IPS DF 6.9 (cell line): Measurements from ENCODE around the gene F5.

Source experiments
- DNase-seq: peaks from one replicate; pipeline ENCODE4 v3.0.0-alpha.2; 2013; ENCODE audit warnings: low read depth, low spot score
- H3K27ac ChIP-seq: one replicate; pipeline ENCODE4 v1.5.1; 2013; ENCODE audit warnings: low read length, control low read depth
- H3K27me3 ChIP-seq: 2 replicates; pipeline ENCODE4 v1.6.1; 2013; ENCODE audit warnings: mild to moderate bottlenecking, low read length; ENCODE audit not compliant: control insufficient read depth, insufficient read depth
- H3K36me3 ChIP-seq: 2 replicates; pipeline ENCODE4 v1.6.1; 2013; ENCODE audit warnings: low read length; ENCODE audit not compliant: control insufficient read depth, insufficient read depth
- H3K4me1 ChIP-seq: 2 replicates; pipeline ENCODE4 v1.6.1; 2013; ENCODE audit warnings: low read length; ENCODE audit not compliant: control insufficient read depth, insufficient read depth
- H3K4me3 ChIP-seq: 2 replicates; pipeline ENCODE4 v1.5.1; 2013; ENCODE audit warnings: mild to moderate bottlenecking, low read length
- H3K9me3 ChIP-seq: 2 replicates; pipeline ENCODE4 v1.6.1; 2013; ENCODE audit warnings: low read length, inconsistent platforms; ENCODE audit not compliant: control insufficient read depth, insufficient read depth
- WGBS: extraction: QIAGEN DNeasy Blood & Tissue Kit; methylation state at CpG from one replicate; pipeline ENCODE4 v1.1.7; 2013; ENCODE audit warnings: mixed read lengths, missing lambda C conversion rate; ENCODE audit not compliant: insufficient read length, insufficient coverage; 5-methylcytosine and 5-hydroxymethylcytosine counted together

The F5 gene

GRCh38 chr1:169586395-169587255 lies at the start of gene F5:
F5 (minus strand) TSS chr1:169586481; CDS start chr1:169586386, 95 bp downstream.
- peak; percentile 52 for DNase-seq
- Histone ChIP-seq H3K4me1 (no peaks in the 10 kb centered on the region; the same call in 1 of the 2 replicates), H3K27ac (no peak within 1 kb of the TSS), H3K9me3 (no peaks in the 10 kb centered on the region), H3K36me3 (no peaks in the 10 kb centered on the region), H3K27me3 (no peaks in the 10 kb centered on the region), H3K4me3 (no peak within 1 kb of the TSS)
- WGBS, result no CpG with 5 or more reads among the region's 15 CpGs

- Histone ChIP-seq H3K27me3 (no peaks in the 10 kb centered on the region), H3K9me3 (no peaks in the 10 kb centered on the region), H3K27ac (no peak overlapping the region), H3K4me1 (no peaks in the 10 kb centered on the region), H3K4me3 (no peak overlapping the region), H3K36me3 (no peaks in the 10 kb centered on the region)
- no CpG with 5 or more reads among the region's 1 CpG for WGBS
- no peak for DNase-seq
These were observed 48.6 kb upstream of the F5 start for GRCh38 chr1:169634877-169635276.

GRCh38 chr1:169634145-169634544 lies 47.9 kb upstream of the F5 start:
- H3K27ac ChIP-seq, result no peak overlapping the region
- no peaks in the 10 kb centered on the region for H3K4me1 ChIP-seq
- WGBS, result no CpG with 5 or more reads among the region's 1 CpG

DNA sequence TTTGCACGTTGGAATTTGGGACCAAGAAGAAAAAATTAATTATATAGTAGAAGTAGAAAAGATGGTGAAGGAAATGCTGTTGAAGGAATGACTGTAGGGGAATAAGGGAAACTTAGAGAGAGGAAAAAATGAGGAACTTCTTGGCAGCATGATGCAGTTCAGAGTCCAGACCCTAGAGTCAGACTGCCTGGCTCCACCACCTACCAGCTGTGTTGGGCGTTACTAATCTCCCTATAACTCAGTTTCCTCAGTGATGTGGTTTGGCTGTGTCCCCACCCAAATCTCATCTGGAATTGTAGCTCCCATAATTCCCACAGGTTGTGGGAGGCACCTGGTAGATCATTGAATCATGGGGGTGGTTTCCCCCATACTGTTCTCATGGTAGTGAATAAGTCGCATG lies 45.0 kb upstream of the F5 start:
- 100% methylated on average over 1 of the region's 3 CpGs for WGBS
- Histone ChIP-seq H3K36me3 (no peaks in the 10 kb centered on the region), H3K9me3 (no peaks in the 10 kb centered on the region), H3K27me3 (no peaks in the 10 kb centered on the region), H3K27ac (no peak overlapping the region), H3K4me1 (no peaks in the 10 kb centered on the region), H3K4me3 (no peak overlapping the region)
- DNase-seq, result no peak

More at GRCh38 chr1:169634145-169634544, 47.9 kb upstream of the F5 start:
- no peak for DNase-seq
- Histone ChIP-seq H3K9me3 (no peaks in the 10 kb centered on the region), H3K4me3 (no peak overlapping the region), H3K36me3 (no peaks in the 10 kb centered on the region), H3K27me3 (no peaks in the 10 kb centered on the region)

DNA sequence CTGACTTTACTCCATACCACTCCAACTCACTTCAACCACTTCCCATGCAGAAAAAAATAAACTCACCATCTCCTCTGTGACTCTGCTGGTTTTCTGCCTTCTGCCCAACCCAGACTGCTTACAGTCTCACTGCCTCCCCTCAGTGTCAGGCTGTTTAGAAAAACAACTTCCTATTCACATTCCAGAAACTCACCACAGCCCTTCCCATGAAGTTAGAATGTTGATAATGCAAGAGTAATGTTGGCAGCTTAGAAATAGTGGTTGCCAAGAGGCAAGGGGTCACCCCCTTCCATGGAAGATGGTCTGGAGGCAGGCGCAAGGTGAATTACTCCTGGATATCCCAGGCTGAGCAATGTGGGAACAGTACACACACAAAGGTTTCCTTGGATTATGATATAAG lies 43.7 kb upstream of the F5 start, which contains the start of gene SELP:
TSS of gene SELP (minus strand) at position 119 of the 400 bp plus-strand sequence. CDS start at position 69, 50 bp downstream.
- DNase-seq, result no peak
- Histone ChIP-seq H3K27ac (no peak within 1 kb of the TSS), H3K27me3 (no peaks in the 10 kb centered on the region), H3K9me3 (no peaks in the 10 kb centered on the region), H3K4me1 (no peaks in the 10 kb centered on the region), H3K36me3 (no peaks in the 10 kb centered on the region), H3K4me3 (no peak within 1 kb of the TSS)
- no CpG with 5 or more reads among the region's 1 CpG for WGBS

DNA sequence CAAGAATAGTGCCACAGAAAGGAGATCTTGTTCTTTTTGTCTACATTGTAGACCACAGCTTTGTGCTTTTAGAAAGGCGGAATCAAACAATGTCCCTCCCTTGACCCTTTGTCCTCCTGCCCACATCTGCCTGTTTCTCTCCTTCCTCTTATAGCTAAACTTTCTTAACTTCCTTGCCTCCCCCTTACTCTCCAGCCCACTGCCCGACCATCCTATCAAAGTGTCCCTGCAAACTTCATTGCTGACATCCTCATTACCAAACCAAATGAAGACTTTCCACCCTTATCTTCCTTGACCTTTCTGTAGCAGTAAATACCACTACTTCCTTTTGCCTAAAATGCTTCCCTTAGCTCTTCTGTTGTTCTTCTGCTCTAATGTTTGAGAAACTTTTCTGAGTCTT lies 38.6 kb upstream of the F5 start:
- H3K27me3 ChIP-seq, result no peaks in the 10 kb centered on the region
- no peaks in the 10 kb centered on the region for H3K36me3 ChIP-seq
- H3K4me3 ChIP-seq, result no peak overlapping the region
- H3K9me3 ChIP-seq, result no peaks in the 10 kb centered on the region
- no CpG with 5 or more reads among the region's 2 CpGs for WGBS
- DNase-seq, result no peak
- H3K27ac ChIP-seq, result no peak overlapping the region
- H3K4me1 ChIP-seq, result no peaks in the 10 kb centered on the region

DNA sequence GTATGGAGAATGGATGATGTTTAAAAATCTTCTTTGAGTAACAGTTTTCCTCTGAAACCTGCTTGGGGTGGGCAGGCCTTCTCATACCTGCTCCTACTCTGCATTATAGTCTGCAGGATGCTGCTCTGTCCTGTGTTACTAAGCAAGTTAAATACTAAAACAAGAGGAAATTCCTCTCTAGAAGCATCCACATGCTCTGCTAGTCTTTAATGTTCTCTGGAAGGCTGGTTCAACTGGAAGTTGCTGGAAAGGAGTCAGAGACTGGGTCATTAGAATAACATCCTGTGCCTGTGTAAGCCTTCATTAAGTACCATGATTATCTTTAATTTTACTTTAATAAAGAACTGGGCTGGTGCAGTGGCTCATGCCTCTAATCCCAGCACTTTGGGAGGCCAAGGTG lies 37.8 kb upstream of the F5 start:
- no peaks in the 10 kb centered on the region for H3K27me3 ChIP-seq
- no peaks in the 10 kb centered on the region for H3K36me3 ChIP-seq
- no peaks in the 10 kb centered on the region for H3K9me3 ChIP-seq
- DNase-seq, result no peak
- H3K27ac ChIP-seq, result no peak overlapping the region
- no peak overlapping the region for H3K4me3 ChIP-seq
- no peaks in the 10 kb centered on the region for H3K4me1 ChIP-seq

DNA sequence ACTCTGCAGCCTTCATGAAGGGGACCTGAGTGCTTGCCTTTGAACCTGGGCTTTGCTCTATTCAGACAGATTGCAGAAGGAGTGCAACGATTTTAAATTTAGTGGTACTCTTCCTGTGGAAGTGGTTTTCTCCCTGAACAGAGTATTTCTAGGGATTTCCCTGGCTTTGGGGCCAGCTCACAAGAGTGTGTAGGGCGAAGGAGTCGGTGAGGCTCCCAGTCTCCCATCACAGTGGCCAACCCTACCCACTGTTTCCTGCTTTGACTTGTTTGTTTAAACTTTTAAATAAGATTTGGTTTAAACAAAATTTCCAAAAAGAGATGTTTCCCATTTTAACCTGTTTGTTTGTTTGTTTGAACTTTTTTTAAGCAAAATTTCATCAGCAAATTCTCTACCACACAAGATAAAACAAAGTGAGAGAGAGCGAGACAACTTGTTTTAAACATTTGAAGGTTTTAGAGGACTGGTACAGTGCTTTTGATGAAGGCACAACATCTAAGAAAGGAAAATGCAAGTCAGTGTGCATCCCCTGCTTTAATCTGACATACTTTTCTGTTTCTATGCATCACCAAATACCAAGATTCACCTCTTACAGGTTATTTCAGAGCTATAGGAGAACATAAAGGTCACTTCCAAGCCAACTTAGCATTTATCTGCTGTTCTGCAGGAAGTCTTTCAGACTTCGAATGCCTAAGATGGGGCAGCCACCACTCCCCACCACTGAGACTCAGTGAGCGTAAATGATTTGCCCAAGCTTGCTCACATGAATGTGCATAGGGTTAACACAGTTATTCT lies 37.0 kb upstream of the F5 start:
- no peak for DNase-seq
- Histone ChIP-seq H3K27me3 (no peaks in the 10 kb centered on the region), H3K27ac (no peak overlapping the region), H3K4me3 (no peak overlapping the region), H3K36me3 (no peaks in the 10 kb centered on the region), H3K4me1 (no peaks in the 10 kb centered on the region), H3K9me3 (no peaks in the 10 kb centered on the region)
- no CpG with 5 or more reads among the region's 6 CpGs for WGBS

- no peaks in the 10 kb centered on the region for H3K27me3 ChIP-seq
- no peak overlapping the region for H3K27ac ChIP-seq
- no peak overlapping the region for H3K4me3 ChIP-seq
- DNase-seq, result no peak
- no peaks in the 10 kb centered on the region for H3K9me3 ChIP-seq
- H3K36me3 ChIP-seq, result no peaks in the 10 kb centered on the region
- H3K4me1 ChIP-seq, result no peaks in the 10 kb centered on the region
- whole genome bisulfite sequencing, result no CpG with 5 or more reads among the region's 8 CpGs
These were observed 34.3 kb upstream of the F5 start for GRCh38 chr1:169620565-169620964.

DNA sequence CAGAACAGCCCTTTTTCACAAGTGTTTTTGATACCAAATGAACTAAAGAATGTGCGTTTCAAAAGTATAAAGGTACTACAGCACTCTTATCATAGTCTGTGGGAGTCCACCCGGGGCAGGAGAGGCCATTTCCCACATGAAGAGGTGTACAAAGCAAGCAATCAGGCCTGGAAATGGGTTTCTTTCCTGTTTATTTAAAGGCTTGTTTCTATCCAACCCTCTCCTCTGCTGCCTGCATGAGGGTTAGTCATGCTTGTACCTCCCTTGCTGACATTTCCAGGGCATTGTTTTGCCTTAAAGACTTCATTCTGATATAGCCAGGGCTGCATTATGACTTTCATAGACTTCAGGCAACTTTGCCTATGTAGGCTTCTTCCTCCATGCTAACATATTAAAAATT lies 32.1 kb upstream of the F5 start:
- Histone ChIP-seq H3K4me3 (no peak overlapping the region), H3K4me1 (no peaks in the 10 kb centered on the region), H3K27me3 (no peaks in the 10 kb centered on the region), H3K9me3 (no peaks in the 10 kb centered on the region), H3K27ac (no peak overlapping the region), H3K36me3 (no peaks in the 10 kb centered on the region)
- DNase-seq, result no peak
- WGBS, result no CpG with 5 or more reads among the region's 2 CpGs
